Mucosa of descending colon (tissue), 3 donors: ENCODE measurements around the gene ACACA. TPM values are rescaled to one million over a fixed set of nuclear protein-coding genes. Genes with fewer than 3 reads are reported as not detected.

Experiments
- ATAC-seq: fragments of 200-7000 bp; cut with Tn5 transposase; one replicate; pipeline ENCODE4 v1.9.1; 2020; ENCODE audit warnings: mild to moderate bottlenecking, moderate library complexity
- DNase-seq, 3 donors: peaks; one replicate each; pipeline ENCODE4 v3.0.0-alpha.2; 2020
- H3K36me3 ChIP-seq: fragments of 200-600 bp; one replicate; pipeline ENCODE4 v1.8.0; 2021; ENCODE audit warnings: low read depth, mild to moderate bottlenecking
- H3K4me1 ChIP-seq: fragments of 200-600 bp; one replicate; pipeline ENCODE4 v1.8.0; 2021; ENCODE audit warnings: low read depth, mild to moderate bottlenecking
- H3K4me3 ChIP-seq: fragments of 200-600 bp; one replicate; pipeline ENCODE4 v1.8.0; 2021; ENCODE audit warnings: mild to moderate bottlenecking
- H3K9me3 ChIP-seq: fragments of 200-600 bp; one replicate; pipeline ENCODE4 v1.8.0; 2021; ENCODE audit warnings: mild to moderate bottlenecking
- intact Hi-C, 2 donors: fragments of 100-400 bp; cut with DNase I in 1 of 2; cut with micrococcal nuclease in 1 of 2; formaldehyde crosslinking; loops; one replicate each; pipeline versions ENCODE4 v1.11.0 to v1.11.1; 2022; cut with DNase I, micrococcal nuclease
- total RNA-seq, 3 donors: library from RNA; stranded (reverse); fragmentation: NEBNext Ultra II Directional in 2 of 3; extraction: Animal tissue kit (Norgen Biotek cat#: 25700) in 2 of 3; gene quantifications; one replicate each; pipeline versions ENCODE4 v1.2.1 to v1.2.4, GENCODE V29; 2021 to 2023
- TF ChIP-seq, protein P1 (sequence below): fragments of 200-600 bp; IDR thresholded peaks from one replicate; pipeline ENCODE4 v1.8.0; 2022; ENCODE audit warnings: antibody characterized with exemption, mild to moderate bottlenecking
- donor health status: DM: no; HTN: no; CAD: no; lungs with moderate emphysema.
- donor health status: DM: no; HTN: no; CAD: no.
- donor health status: DM: no; HTN: yes; CAD: no.

The ACACA gene
- total RNA-seq, 3 donors from 2014 or later = 58.5 to 64.1 (median 60.3) TPM

DNA sequence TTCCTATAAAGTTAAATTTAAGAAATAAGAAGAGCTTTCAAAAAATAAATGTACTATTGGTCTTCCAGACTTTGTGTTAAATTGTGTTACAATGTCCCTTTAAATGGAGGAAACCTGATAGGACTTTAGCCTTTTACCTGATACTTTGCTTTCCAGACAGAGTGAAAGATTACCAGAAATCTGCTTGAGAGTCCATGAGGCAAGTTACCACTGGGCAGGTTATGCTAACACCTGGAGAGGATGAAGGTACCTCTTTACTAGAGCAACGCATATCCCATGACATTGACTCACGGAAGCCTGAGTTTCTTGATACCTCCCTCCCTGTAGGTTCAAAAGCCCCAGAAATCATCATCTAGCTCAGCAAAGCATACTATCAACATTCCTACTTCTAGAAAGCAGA, 174.7 kb downstream of the ACACA start:
- intact Hi-C loops = no loop called here
- H3K9me3 ChIP-seq = no peaks in the 10 kb centered on the region
- DNase-seq (no peak), ATAC-seq (no peak)
- H3K4me1 ChIP-seq = no peaks in the 10 kb centered on the region
- TF ChIP-seq, protein P1, sequence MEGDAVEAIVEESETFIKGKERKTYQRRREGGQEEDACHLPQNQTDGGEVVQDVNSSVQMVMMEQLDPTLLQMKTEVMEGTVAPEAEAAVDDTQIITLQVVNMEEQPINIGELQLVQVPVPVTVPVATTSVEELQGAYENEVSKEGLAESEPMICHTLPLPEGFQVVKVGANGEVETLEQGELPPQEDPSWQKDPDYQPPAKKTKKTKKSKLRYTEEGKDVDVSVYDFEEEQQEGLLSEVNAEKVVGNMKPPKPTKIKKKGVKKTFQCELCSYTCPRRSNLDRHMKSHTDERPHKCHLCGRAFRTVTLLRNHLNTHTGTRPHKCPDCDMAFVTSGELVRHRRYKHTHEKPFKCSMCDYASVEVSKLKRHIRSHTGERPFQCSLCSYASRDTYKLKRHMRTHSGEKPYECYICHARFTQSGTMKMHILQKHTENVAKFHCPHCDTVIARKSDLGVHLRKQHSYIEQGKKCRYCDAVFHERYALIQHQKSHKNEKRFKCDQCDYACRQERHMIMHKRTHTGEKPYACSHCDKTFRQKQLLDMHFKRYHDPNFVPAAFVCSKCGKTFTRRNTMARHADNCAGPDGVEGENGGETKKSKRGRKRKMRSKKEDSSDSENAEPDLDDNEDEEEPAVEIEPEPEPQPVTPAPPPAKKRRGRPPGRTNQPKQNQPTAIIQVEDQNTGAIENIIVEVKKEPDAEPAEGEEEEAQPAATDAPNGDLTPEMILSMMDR = no peak
- no peak overlapping the region for H3K4me3 ChIP-seq
- no peaks in the 10 kb centered on the region for H3K36me3 ChIP-seq

DNA sequence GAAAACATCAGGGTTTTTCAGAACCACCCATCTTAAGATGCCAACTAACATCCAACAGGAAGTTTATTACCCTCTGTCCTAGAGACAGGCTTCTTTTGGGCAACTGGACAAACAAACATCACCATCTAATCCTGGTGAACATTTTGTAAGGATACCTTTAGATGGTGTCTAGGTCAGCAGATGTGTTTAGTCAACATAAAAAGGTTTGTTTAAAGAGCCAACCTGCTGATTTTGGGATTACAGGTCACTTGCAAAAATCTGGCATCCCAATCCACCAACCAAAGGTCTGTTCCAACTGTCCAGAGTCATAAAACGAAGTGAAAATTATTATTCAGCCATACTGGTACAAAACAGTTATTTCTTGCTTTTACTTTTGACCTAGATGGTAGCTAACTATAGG, 176.0 kb downstream of the ACACA start:
- intact Hi-C loops = no loop called here
- H3K36me3 ChIP-seq = no peaks in the 10 kb centered on the region
- H3K4me1 ChIP-seq = no peaks in the 10 kb centered on the region
- H3K9me3 ChIP-seq = no peaks in the 10 kb centered on the region
- DNase-seq = no peak
- no peak overlapping the region for H3K4me3 ChIP-seq
- ATAC-seq = no peak
- TF ChIP-seq, protein P1 = no peak

DNA sequence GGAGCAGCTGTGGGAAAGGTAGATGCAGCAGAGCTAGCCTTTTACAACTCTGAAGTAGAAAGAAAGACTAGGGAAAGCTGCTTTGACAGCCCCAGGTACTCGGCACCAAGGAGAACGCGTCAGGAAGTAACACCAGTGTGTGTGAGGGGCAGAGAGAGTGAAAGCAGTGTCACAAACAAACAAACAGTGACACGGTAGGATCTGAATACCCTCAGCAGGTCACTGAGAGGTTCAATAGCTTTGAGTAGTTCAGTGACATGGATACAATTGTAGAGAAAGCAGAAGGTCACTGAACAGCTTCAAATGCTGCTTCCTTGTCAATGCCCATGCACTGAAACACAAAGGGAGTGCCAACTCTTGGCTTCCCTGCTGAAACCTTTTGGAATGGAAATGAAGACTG, 181.2 kb downstream of the ACACA start:
- Histone ChIP-seq H3K4me3 (no peak overlapping the region), H3K9me3 (no peaks in the 10 kb centered on the region), H3K4me1 (no peaks in the 10 kb centered on the region), H3K36me3 (no peaks in the 10 kb centered on the region)
- no peak for ATAC-seq
- TF ChIP-seq, protein P1 = no peak
- DNase-seq = no peak
- intact Hi-C loops = no loop called here

DNA sequence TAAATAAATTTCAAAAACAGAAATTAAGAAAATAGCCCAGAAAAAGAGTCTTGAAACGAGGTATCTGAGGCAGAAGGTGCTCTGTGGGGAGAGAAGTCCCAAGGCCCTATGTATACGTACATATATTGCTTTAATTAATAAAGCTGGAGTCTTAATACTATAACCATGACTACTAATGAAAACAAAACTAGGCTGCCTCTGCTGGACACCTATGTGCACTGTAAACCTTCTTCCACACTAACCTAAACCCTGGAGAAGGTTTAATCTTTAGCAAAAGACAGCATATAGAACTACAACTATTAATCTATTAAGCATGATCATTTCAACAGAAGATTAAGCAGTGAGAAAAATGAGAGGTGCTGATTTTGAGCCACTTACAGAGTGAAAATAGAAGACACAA, 184.8 kb downstream of the ACACA start:
- DNase-seq = no peak
- intact Hi-C loops = no loop called here
- no peak for ATAC-seq
- H3K36me3 ChIP-seq = no peaks in the 10 kb centered on the region
- no peaks in the 10 kb centered on the region for H3K4me1 ChIP-seq
- TF ChIP-seq, protein P1 = no peak
- no peak overlapping the region for H3K4me3 ChIP-seq
- no peaks in the 10 kb centered on the region for H3K9me3 ChIP-seq

DNA sequence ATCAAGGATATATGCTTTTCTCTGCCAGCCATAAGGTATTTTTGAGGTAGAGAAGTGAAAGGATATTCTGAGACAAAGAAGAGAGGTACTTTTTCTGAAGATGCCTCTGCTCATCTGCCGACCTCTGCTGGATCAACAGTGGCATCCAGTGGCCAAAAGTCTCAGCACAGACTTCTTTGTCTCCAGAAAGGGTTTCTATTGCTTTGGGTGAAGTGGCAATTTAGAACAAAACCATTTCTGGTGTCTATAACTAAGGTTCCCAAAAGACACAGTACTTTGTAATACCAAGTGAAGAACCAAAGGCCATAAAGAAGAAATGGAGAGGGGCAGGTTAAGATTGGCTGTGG, 186.1 kb downstream of the ACACA start:
- Histone ChIP-seq H3K4me1 (no peaks in the 10 kb centered on the region), H3K4me3 (no peak overlapping the region), H3K9me3 (no peaks in the 10 kb centered on the region), H3K36me3 (no peaks in the 10 kb centered on the region)
- ATAC-seq (no peak), DNase-seq (peak in 1 of 3 donors; percentile 17)
- TF ChIP-seq, protein P1 = no peak
- intact Hi-C loops = no loop called here

DNA sequence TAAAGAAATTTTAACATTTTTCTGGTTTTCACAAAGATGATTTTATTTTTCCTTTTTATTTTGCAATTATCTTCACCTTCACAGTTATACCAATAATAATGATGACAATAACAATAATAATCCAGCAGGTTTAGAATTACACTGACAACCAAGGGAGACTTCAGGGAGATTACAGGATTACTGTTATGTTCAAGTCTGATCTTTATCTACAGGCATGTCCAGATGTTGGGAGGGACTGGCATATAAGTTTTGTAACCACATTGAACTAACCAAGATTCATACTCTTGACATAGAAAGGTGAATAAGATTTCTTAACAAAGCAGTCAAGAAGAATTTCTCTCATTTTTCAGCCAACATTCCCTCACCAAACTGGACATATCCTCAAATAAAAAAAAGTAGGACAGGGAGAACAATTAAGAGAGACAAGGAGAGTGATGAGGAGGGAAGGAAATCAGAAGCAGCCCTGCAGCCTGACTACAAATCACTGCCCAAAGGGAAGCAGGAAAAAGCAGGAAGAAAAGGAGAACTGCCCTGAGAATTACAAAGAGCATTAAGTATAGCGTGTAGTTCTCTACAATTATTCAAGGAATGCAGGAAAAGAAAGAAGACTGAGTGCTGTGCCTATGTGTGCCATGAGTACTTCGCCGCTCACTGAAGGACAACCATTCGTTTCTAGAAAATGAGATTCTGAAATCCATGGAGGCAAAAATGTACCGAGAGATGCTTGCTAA, 186.6 kb downstream of the ACACA start:
- TF ChIP-seq, protein P1 = no peak
- Histone ChIP-seq H3K9me3 (no peaks in the 10 kb centered on the region), H3K36me3 (no peaks in the 10 kb centered on the region), H3K4me3 (no peak overlapping the region), H3K4me1 (no peaks in the 10 kb centered on the region)
- intact Hi-C loops = no loop called here
- no peak for DNase-seq
- no peak for ATAC-seq
